Head of caudate nucleus (tissue), 42 donors: ENCODE results near the gene SPTBN2.
"Not testable (repeated sequence)": the region's sequence is repeated elsewhere in the genome, so short reads cannot be mapped to it uniquely, and the experiment has no call there.

Experiments
- DNase-seq, 42 donors: peaks; one replicate each; pipeline versions ENCODE4 v3.0.0 to v3.0.0-alpha.2; 2020 to 2021; ENCODE audit warnings: mixed read lengths in 7 of 42
- intact Hi-C: fragments of 100-400 bp; cut with DNase I; formaldehyde crosslinking; loops from one replicate; pipeline ENCODE4 v1.15.0; 2022

Gene SPTBN2

GRCh38 chr11:66670816-66671215, 58.2 kb downstream of the SPTBN2 start:
- intact Hi-C loops = loop anchor here (10.0 kb wide), 1 partner anchor 266 kb away; no protein-coding TSS in a partner anchor

DNA sequence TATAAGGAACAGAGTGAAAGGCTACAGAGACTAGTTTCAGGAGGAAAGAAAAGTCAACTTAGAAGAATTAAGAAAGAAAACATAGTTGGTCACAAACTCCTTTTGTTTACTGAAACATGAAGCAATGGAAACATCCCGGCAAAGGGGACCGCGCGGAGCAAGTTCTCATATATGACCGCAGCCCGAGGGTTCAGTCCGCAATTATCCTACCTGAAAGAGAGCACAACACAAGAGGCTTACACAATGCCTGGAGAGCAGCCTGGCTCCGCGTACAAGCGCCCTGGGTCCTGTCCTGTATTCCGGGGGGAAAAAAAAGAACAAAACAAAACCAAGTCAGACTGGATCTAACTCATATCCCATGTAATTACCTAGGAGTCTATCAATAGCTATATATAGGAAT, 63.6 kb downstream of the SPTBN2 start:
- peak in 1 of 42 donors; percentile 16 for DNase-seq
- intact Hi-C loops = no loop called here

More at GRCh38 chr11:66670816-66671215, 58.2 kb downstream of the SPTBN2 start:
- DNase-seq = no peak

DNA sequence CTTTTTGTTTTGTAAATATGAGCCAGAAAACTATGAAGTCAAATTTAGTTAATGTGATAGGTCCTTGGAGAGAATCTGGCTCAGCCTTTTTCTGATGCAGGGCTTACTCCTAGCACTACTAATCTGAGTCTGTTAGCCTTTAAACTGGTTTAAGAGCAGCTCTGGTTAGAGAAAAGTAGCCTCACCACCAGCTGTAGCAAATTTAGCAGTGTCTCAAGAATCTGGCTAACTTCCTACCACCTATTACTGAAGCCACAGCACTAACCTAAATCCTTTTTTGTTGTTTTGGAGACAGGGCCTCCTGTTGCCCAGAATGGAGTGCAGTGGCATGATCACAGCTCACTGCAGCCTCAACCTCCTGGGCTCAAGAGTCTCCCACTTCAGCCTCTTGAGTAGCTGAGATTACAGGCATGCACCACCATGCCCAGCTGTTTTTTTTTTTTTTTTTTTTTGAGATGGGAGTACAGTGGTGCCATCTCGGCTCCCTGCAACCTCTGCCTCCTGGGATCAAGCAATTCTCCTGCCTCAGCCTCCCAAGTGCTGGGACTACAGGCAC, 65.2 kb downstream of the SPTBN2 start:
- intact Hi-C loops = no loop called here
- DNase-seq = peak in 1 of 42 donors; percentile 11

GRCh38 chr11:66659763-66660162, 69.3 kb downstream of the SPTBN2 start:
- intact Hi-C loops = no loop called here
- DNase-seq = no peak

DNA sequence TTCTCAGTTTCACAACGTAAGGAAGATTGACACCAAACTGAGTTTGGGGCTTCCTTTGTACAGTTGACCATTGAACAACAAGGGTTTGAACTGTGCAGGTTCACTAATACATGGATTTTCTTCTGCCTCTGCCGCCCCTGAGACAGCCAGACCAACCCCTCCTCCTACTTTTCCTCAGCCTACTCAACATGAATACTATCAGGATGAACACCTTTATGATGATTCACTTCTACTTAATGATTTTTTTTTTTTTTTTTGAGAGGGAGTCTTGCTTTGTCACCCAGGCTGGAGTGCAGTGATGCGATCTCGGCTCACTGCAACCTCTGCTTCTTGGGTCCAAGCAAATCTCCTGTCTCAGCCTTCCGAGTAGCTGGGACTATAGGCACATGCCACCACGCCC, 75.9 kb downstream of the SPTBN2 start:
- intact Hi-C loops = no loop called here
- peak in 6 of 42 donors; percentile 18 to 53 (median 28) for DNase-seq

GRCh38 chr11:66652651-66653050, 76.4 kb downstream of the SPTBN2 start:
- intact Hi-C loops = no loop called here
- peak in 6 of 42 donors; percentile 11 to 43 (median 18) for DNase-seq

DNA sequence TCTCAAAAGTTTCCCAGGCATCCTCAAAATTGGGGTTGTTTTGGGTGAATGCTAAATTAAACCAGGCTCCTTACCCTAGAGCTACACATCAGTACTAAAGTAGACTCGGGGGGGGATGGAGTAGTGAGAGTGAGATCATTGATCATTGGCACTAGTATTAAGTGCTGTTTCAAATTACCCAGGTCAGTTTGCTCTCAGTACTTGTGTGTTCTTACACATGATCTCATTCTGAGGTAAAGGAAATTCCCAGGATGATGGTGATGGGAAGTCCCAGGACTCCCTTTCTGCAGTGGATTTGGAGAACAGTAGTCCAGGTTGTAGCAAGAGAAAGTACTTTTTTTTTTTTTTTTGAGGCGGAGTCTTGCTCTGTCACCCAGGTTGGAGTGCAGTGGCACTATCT, 78.0 kb downstream of the SPTBN2 start:
- DNase-seq = no peak
- intact Hi-C loops = no loop called here

GRCh38 chr11:66649903-66650302, 79.1 kb downstream of the SPTBN2 start:
- DNase-seq = no peak
- intact Hi-C loops = no loop called here

DNA sequence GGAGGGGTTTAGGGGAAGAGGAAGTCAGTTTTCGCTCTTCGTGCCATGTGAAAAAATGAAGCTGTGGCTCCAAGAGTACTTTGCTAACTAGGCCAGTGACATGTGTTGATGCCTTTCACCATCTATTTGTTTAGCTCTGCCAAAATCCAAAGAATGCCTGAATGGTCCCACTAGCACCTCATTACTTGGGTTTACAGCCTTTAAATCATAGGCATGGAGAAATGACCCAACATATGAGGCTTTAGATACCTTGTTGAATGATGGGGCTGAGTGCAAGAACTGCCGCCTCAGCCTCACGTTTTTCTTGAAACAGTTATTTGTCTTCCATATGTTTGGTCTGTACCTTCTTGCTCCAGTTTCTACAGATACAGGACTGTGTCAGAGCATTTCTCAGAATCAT, 82.2 kb downstream of the SPTBN2 start:
- intact Hi-C loops = no loop called here
- DNase-seq = no peak

- intact Hi-C loops = loop anchor here (5.0 kb wide), 1 partner anchor 33 kb away; the partner anchor contains the start of gene RBM4B
- no peak for DNase-seq
Observed at GRCh38 chr11:66643745-66644437, 85.1 kb downstream of the SPTBN2 start.

DNA sequence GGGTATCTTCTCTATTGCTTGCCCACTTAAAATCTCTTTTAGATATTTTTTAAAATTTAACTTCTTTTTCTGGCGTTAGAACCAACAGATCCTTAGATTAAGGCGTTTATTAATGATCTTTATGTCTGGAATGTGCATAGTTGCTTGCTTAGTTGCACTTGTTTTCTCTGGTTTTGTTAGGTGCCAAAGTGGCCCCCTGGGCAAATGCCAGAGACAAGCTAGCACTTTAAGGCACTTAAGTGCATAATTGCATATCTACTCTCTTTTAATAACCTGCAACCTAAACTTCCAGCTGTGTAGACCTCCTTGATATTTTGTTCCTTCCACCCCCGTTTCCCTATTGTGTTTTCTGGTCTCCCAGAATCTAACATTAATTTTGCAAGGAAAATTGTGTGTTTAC, 87.2 kb downstream of the SPTBN2 start:
- DNase-seq = no peak
- intact Hi-C loops = loop anchor here (5.0 kb wide), 1 partner anchor 35 kb away; the partner anchor contains the start of gene RBM4B

DNA sequence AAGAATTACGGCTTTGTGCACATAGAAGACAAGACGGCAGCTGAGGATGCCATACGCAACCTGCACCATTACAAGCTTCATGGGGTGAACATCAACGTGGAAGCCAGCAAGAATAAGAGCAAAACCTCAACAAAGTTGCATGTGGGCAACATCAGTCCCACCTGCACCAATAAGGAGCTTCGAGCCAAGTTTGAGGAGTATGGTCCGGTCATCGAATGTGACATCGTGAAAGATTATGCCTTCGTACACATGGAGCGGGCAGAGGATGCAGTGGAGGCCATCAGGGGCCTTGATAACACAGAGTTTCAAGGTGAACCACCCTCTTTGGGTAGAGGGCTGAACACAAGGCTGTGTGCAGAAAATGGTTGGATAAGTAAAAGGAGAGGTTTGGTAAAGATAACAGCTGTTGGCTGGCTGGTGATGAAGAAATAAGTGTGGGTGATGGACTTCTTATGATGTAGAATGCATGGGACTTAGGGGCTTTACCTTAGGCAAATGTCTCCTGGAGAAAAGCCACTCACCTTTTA, 89.1 kb downstream of the SPTBN2 start:
- intact Hi-C loops = loop anchor here (2.0 to 5.0 kb wide), 2 partner anchors 23 to 37 kb away; partner anchors contain the start of genes RBM14 and RBM4B

GRCh38 chr11:66639066-66639813, 89.8 kb downstream of the SPTBN2 start:
- DNase-seq = peak in 11 of 42 donors; percentile 10 to 59 (median 36)
- intact Hi-C loops = loop anchor here (2.0 kb wide), 1 partner anchor 22 kb away; the partner anchor contains the start of gene RBM14

More for the DNA sequence above, 89.1 kb downstream of the SPTBN2 start:
- DNase-seq = not testable (repeated sequence)

DNA sequence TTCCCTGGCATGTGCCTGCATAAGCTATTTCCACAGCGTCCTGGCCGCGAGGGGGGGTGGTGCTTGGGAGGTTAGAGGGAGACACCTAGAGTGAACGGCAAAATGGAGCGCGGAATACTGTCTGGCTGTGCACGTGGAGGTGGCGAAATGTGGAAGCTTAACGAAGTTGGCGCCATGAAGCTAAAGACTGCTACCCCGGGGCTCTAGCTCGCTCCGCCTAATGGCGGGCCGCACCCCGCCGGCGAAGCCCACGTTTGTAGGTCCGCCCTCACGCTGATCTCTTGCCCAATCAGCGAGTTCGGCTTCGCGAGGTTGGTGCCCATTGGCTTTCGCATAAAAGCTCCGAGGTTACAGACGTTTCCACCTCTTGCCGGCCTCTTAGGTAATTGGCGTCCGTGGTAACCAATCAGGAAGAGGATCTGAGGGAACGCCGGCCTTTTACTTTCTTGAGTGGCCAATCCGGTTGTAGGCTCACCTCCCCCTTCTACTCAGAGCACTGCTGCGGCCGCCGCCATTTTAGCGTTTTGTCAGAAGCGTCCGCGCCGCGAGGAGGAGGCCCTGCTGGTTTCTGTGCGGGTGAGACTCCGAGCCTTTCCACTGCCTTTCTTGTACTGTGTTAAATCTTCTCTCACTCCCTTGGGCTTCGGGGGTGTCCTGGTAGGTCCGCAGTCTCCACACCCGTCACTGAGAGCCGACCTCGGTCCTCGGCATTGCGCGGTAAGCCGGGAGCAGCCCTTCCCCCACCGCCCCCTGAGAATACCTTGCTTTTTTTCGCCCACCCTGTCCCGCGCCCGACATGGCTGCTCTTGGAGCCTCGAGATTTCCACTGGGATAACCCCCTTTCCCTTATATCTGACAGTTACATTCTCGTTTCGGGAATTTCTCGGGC, 90.6 kb downstream of the SPTBN2 start, which contains the start of gene RBM4:
TSS of gene RBM4 (plus strand) at position 527 of the 889 bp plus-strand sequence. CDS start 1,009 bp downstream, outside the sequence.
- intact Hi-C loops = loop anchor here (2.0 kb wide), 1 partner anchor 22 kb away; the partner anchor contains the start of gene RBM14
- peak; percentile 96 to 100 (median 99) for DNase-seq

GRCh38 chr11:66637557-66638176, 91.3 kb downstream of the SPTBN2 start:
- peak in 2 of 42 donors; percentile 9 to 18 for DNase-seq
- intact Hi-C loops = loop anchor here (2.0 kb wide), 1 partner anchor 21 kb away; the partner anchor contains the start of gene RBM14

DNA sequence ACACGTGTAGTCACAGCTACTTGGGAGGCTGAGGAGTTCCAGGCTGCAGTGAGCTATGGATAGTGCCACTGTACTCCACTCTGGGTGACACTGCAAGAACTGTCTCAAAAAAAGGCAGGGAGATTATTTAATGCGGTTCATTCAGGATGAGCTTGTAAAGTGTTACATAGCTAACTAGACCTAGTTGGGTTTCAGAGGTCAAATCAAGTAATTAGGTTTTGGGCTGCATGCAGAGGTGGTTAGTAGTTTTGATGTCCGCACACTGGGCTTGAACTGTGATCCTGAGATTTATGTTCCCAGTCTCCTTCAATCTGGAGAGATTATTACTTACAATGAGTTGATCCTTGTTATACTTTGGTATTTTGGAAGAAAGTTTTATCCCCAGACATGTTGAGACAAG, 92.6 kb downstream of the SPTBN2 start:
- DNase-seq = no peak
- intact Hi-C loops = no loop called here
